ENCODE data around the gene DDX17. TPM values are rescaled to one million over a fixed set of nuclear protein-coding genes. Genes with fewer than 3 reads are reported as not detected.

Gene DDX17
- polyA plus RNA-seq, 1 donor from 2014 or later, result 996 TPM

GRCh38 chr22:38489142-38489541, 17.0 kb downstream of the DDX17 start (continued):
- TF ChIP-seq SMC3 (conservative IDR thresholded peaks at IDR 0.05; ENCODE audit: poor library complexity) (no peak), EZH2 (IDR thresholded peaks at IDR 0.05; ENCODE audit: borderline replicate concordance, insufficient read depth, low read length, poor library complexity, severe bottlenecking) (no peak), MXI1 (conservative IDR thresholded peaks at IDR 0.05; ENCODE audit: poor library complexity, severe bottlenecking) (no peak)

- Histone ChIP-seq H3F3A (ENCODE audit: insufficient read depth, low read length, poor library complexity, severe bottlenecking) (no peaks in the 10 kb centered on the region), H3K79me2 (replicated peaks; ENCODE audit: insufficient read depth, low read length) (peaks cover 10% of the 10 kb centered on the region), H3K27me3 (ENCODE audit: insufficient read depth, low read depth, low read length) (no peaks in the 10 kb centered on the region), H2AFZ (ENCODE audit: low read depth, low read length) (no peak overlapping the region), H4K20me1 (ENCODE audit: insufficient read depth) (peaks cover 8% of the 10 kb centered on the region), H3K36me3 (ENCODE audit: insufficient read depth, low read length) (peaks cover 32% of the 10 kb centered on the region), H3K9me3 (ENCODE audit: low read length) (no peaks in the 10 kb centered on the region), H3K9me2 (ENCODE audit: insufficient read depth, low read length) (no peaks in the 10 kb centered on the region), H3K9ac (ENCODE audit: low read length) (no peak overlapping the region), H3K4me2 (ENCODE audit: low read length) (no peak overlapping the region), H3K4me3 (ENCODE audit: low read length) (no peak overlapping the region), H3K27ac (ENCODE audit: low read length) (no peak overlapping the region)
- TF ChIP-seq RAD21 (conservative IDR thresholded peaks at IDR 0.05) (no peak), CTCF (IDR thresholded peaks at IDR 0.05; ENCODE audit: poor library complexity, severe bottlenecking) (no peak), POLR2AphosphoS5 (IDR thresholded peaks at IDR 0.05) (no peak), TAF1 (IDR thresholded peaks at IDR 0.05; ENCODE audit: low read depth) (no peak), EZH2 (IDR thresholded peaks at IDR 0.05; ENCODE audit: borderline replicate concordance, insufficient read depth, low read length, poor library complexity, severe bottlenecking) (no peak), SMC3 (conservative IDR thresholded peaks at IDR 0.05; ENCODE audit: poor library complexity) (no peak), EP300 (conservative IDR thresholded peaks at IDR 0.05; ENCODE audit: poor library complexity, severe bottlenecking) (no peak), REST (IDR thresholded peaks at IDR 0.05; ENCODE audit: borderline replicate concordance) (no peak), MXI1 (conservative IDR thresholded peaks at IDR 0.05; ENCODE audit: poor library complexity, severe bottlenecking) (no peak)
These were observed 18.2 kb downstream of the DDX17 start for GRCh38 chr22:38487946-38488345.

GRCh38 chr22:38485783-38486182, 20.3 kb downstream of the DDX17 start:
- Histone ChIP-seq H3F3A (ENCODE audit: insufficient read depth, low read length, poor library complexity, severe bottlenecking) (no peaks in the 10 kb centered on the region), H3K9me3 (ENCODE audit: low read length) (no peaks in the 10 kb centered on the region), H3K4me3 (ENCODE audit: low read length) (no peak overlapping the region), H3K4me2 (ENCODE audit: low read length) (no peak overlapping the region), H2AFZ (ENCODE audit: low read depth, low read length) (no peak overlapping the region), H4K20me1 (ENCODE audit: insufficient read depth) (peaks cover 8% of the 10 kb centered on the region), H3K27me3 (ENCODE audit: insufficient read depth, low read depth, low read length) (no peaks in the 10 kb centered on the region), H3K9me2 (ENCODE audit: insufficient read depth, low read length) (no peaks in the 10 kb centered on the region), H3K79me2 (replicated peaks; ENCODE audit: insufficient read depth, low read length) (peaks cover 10% of the 10 kb centered on the region), H3K36me3 (ENCODE audit: insufficient read depth, low read length) (peaks cover 35% of the 10 kb centered on the region), H3K27ac (ENCODE audit: low read length) (no peak overlapping the region), H3K9ac (ENCODE audit: low read length) (no peak overlapping the region)
- TF ChIP-seq CTCF (IDR thresholded peaks at IDR 0.05; ENCODE audit: poor library complexity, severe bottlenecking), result no peak
- no peak for TF ChIP-seq SMC3 (conservative IDR thresholded peaks at IDR 0.05; ENCODE audit: poor library complexity)
- no peak for TF ChIP-seq EP300 (conservative IDR thresholded peaks at IDR 0.05; ENCODE audit: poor library complexity, severe bottlenecking)
- TF ChIP-seq TAF1 (IDR thresholded peaks at IDR 0.05; ENCODE audit: low read depth), result no peak
- TF ChIP-seq RAD21 (conservative IDR thresholded peaks at IDR 0.05), result no peak
- no peak for TF ChIP-seq MXI1 (conservative IDR thresholded peaks at IDR 0.05; ENCODE audit: poor library complexity, severe bottlenecking)
- TF ChIP-seq EZH2 (IDR thresholded peaks at IDR 0.05; ENCODE audit: borderline replicate concordance, insufficient read depth, low read length, poor library complexity, severe bottlenecking), result no peak
- no peak for TF ChIP-seq REST (IDR thresholded peaks at IDR 0.05; ENCODE audit: borderline replicate concordance)
- TF ChIP-seq POLR2AphosphoS5 (IDR thresholded peaks at IDR 0.05), result no peak

All from neural cell (in vitro differentiated cells).